ENCODE results near the gene GREM2. TPM values are rescaled to one million over a fixed set of nuclear protein-coding genes. Genes with fewer than 3 reads are reported as not detected.

GREM2 gene
- total RNA-seq, 1 experiment from 2014 or later: not detected

GRCh38 chr1:240589585-240590110 lies 22.3 kb downstream of the GREM2 start:
- ATAC-seq (no peak), DNase-seq (ENCODE audit: low read depth, low spot score) (no peak)
- H3K4me1 ChIP-seq (ENCODE audit: control insufficient read depth, insufficient read depth, low read length): no peaks in the 10 kb centered on the region
- no peaks in the 10 kb centered on the region for H3K36me3 ChIP-seq (ENCODE audit: control insufficient read depth, insufficient read depth, low read length)
- TF ChIP-seq REST (IDR thresholded peaks at IDR 0.05; ENCODE audit: insufficient read depth in 1 of 2, low read depth in 2 of 2, low read length in 1 of 2) (no peak), SIN3A (IDR thresholded peaks at IDR 0.05; ENCODE audit: borderline replicate concordance, insufficient read depth, low read depth, low read length) (no peak), TCF7L2 (IDR thresholded peaks at IDR 0.05; ENCODE audit: low read depth, low read length) (no peak), CTCF (IDR thresholded peaks at IDR 0.05) (no peak), POLR2AphosphoS5 (IDR thresholded peaks at IDR 0.05; ENCODE audit: low read depth, low read length) (no peak)
- H3K27me3 ChIP-seq (ENCODE audit: control insufficient read depth, insufficient read depth, low read length): no peaks in the 10 kb centered on the region
- H3K9me3 ChIP-seq (ENCODE audit: control insufficient read depth, insufficient read depth, low read depth, low read length): no peaks in the 10 kb centered on the region
- no peak overlapping the region for H3K27ac ChIP-seq (ENCODE audit: low read length)
- BruUV-seq (replicated peaks): no TSS peak
- in situ Hi-C loops (cut with HindIII; ENCODE audit: low pct_unique_long_range_greater_than_20kb, low sequenced_read_pairs): no loop called here
- intact Hi-C loops (cut with micrococcal nuclease; ENCODE audit: unreplicated experiment): no loop called here
- H3K4me3 ChIP-seq (ENCODE audit: low read depth in 2 of 2, low read length in 2 of 2): no peak overlapping the region
- ChIA-PET POLR2A (no interaction called here), CTCF (no interaction called here)

GRCh38 chr1:240586006-240586405 lies 25.9 kb downstream of the GREM2 start:
- POLR2A ChIA-PET: no interaction called here
- no peak for DNase-seq (ENCODE audit: low read depth, low spot score)
- no TSS peak for BruUV-seq (replicated peaks)
- CTCF ChIA-PET: no interaction called here
- Histone ChIP-seq H3K36me3 (ENCODE audit: control insufficient read depth, insufficient read depth, low read length) (no peaks in the 10 kb centered on the region), H3K27me3 (ENCODE audit: control insufficient read depth, insufficient read depth, low read length) (no peaks in the 10 kb centered on the region), H3K9me3 (ENCODE audit: control insufficient read depth, insufficient read depth, low read depth, low read length) (no peaks in the 10 kb centered on the region), H3K4me3 (ENCODE audit: low read depth in 2 of 2, low read length in 2 of 2) (no peak overlapping the region), H3K4me1 (ENCODE audit: control insufficient read depth, insufficient read depth, low read length) (no peaks in the 10 kb centered on the region), H3K27ac (ENCODE audit: low read length) (no peak overlapping the region)
- TF ChIP-seq REST (IDR thresholded peaks at IDR 0.05; ENCODE audit: insufficient read depth in 1 of 2, low read depth in 2 of 2, low read length in 1 of 2) (no peak), SIN3A (IDR thresholded peaks at IDR 0.05; ENCODE audit: borderline replicate concordance, insufficient read depth, low read depth, low read length) (no peak), CTCF (IDR thresholded peaks at IDR 0.05) (no peak), TCF7L2 (IDR thresholded peaks at IDR 0.05; ENCODE audit: low read depth, low read length) (no peak), POLR2AphosphoS5 (IDR thresholded peaks at IDR 0.05; ENCODE audit: low read depth, low read length) (no peak)
- in situ Hi-C loops (cut with HindIII; ENCODE audit: low pct_unique_long_range_greater_than_20kb, low sequenced_read_pairs): no loop called here
- intact Hi-C loops (cut with micrococcal nuclease; ENCODE audit: unreplicated experiment): no loop called here
- ATAC-seq: no peak
